GM18868 (cell line): ENCODE data around the gene EDN1.

Experiments
- ATAC-seq: cut with Tn5 transposase; IDR thresholded peaks from one replicate; pipeline ENCODE4 v1.9.1; 2021; ENCODE audit warnings: mild to moderate bottlenecking, moderate library complexity; ENCODE audit not compliant: unreplicated experiment

The EDN1 gene

DNA sequence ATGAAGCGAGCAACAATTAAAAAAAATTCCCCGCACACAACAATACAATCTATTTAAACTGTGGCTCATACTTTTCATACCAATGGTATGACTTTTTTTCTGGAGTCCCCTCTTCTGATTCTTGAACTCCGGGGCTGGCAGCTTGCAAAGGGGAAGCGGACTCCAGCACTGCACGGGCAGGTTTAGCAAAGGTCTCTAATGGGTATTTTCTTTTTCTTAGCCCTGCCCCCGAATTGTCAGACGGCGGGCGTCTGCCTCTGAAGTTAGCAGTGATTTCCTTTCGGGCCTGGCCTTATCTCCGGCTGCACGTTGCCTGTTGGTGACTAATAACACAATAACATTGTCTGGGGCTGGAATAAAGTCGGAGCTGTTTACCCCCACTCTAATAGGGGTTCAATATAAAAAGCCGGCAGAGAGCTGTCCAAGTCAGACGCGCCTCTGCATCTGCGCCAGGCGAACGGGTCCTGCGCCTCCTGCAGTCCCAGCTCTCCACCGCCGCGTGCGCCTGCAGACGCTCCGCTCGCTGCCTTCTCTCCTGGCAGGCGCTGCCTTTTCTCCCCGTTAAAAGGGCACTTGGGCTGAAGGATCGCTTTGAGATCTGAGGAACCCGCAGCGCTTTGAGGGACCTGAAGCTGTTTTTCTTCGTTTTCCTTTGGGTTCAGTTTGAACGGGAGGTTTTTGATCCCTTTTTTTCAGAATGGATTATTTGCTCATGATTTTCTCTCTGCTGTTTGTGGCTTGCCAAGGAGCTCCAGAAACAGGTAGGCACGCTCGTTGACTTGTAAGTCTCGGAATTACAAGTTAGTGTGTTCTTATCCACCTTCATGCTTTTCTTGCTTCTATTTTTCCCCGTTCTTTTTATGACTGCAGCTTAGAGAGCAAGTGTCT, at the start of gene EDN1:
EDN1 (plus strand) TSS at position 429 of the 888 bp plus-strand sequence; CDS start at position 698, 269 bp downstream.
- ATAC-seq, result peak; percentile 79

GRCh38 chr6:12241493-12242175, 48.5 kb upstream of the EDN1 start:
- no peak for ATAC-seq

DNA sequence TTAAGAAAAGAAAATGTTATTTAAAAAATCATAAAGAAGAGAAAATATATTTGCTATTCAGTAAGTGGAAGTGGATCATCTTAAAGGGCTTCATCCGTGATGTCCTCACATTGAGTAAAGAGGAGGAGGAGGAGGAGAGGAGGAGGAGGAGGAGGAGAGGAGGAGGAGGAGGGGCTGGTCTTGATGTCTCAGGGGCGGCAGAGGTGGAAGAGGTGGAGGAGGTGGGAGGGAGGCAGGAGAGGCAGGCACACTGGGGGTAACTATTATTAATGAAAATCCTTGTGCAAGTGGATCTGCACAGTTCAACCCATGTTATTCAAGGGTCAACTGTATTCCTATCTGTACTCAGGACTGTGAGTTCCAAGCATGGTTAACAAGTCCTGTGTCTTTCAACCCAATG, 47.0 kb upstream of the EDN1 start:
- no peak for ATAC-seq

GRCh38 chr6:12245360-12245759, 44.8 kb upstream of the EDN1 start:
- ATAC-seq, result no peak

- no peak for ATAC-seq
These were observed 44.1 kb upstream of the EDN1 start for GRCh38 chr6:12245763-12246718.

DNA sequence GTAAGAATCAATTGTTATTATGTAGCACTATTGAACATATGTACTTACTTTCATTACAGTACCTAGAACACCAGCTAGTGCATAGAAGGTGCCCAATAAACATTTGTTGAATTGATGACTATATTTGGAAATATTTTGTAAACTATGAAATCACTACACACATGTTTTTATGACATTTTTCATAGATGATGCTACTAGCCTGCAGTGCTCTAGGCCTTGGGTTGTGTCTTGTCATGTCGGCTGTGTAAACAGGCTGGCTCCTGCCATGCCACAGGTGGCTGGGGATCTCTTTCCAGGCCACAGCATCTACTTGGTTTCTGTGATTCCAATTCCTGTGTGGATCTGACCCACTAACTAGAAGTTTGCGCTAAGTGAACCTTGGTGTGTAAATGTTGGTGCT, 43.3 kb upstream of the EDN1 start:
- no peak for ATAC-seq

GRCh38 chr6:12249541-12250382, 40.4 kb upstream of the EDN1 start:
- no peak for ATAC-seq

DNA sequence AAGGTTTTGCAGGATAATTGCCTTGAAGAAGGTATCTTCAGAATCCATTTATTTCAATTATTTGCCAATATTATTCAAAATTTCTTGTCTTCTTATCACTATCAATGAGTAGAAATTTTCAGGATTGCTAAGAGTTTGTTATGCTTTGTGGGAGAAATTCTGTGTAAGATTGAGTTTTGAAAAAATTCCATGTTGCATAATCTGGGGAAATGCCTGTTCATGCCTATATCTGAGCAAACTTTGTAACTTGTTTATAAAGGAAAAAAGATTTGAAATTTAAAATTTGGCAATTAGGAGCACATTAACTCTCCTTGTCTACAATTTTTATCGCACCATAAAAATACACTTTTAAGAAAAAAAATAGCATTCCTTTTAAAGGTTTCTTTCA, 39.8 kb upstream of the EDN1 start:
- ATAC-seq, result no peak

GRCh38 chr6:12254210-12254609, 36.0 kb upstream of the EDN1 start:
- no peak for ATAC-seq

DNA sequence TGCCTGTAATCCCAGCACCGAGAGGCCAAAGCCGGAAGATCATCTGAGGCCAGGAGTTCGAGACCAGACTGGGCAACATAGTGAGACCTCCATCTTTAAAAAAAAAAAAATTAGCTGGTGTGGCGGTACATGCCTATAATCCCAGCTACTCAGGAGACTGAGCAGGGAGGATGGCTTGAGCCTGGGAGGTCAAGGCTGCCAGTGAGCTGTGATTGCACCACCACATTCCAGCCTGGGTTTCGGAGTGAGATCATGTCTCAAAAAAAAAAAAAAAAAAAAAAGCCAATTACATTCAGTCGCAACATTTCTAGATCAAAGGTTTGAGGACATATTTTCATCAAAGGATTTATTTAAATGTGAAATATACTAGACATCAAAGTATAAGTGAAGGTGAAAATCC, 32.0 kb upstream of the EDN1 start:
- no peak for ATAC-seq

DNA sequence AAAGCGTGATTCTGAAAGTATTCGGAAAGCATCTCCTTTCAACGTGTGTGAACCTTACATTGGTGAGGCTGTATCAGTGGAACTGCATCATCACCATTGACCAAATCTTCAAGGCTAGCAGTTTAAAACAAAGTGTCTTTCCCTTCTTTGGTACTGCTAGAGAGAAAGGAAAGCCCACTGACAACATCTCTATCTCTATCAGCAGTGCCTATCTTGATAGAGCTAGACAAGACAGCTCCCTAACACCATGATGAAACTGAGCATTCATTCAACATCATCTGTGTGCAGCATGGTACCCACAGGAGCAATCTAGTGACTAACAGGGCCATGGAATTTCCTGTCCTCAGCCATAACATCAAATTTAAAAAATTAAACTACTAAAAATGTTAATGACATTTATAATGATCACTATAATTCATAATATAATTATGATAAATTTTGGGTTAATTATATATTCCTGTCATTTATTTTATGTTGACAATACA, 31.5 kb upstream of the EDN1 start:
- no peak for ATAC-seq

GRCh38 chr6:12260458-12261093, 29.6 kb upstream of the EDN1 start:
- ATAC-seq, result no peak

- no peak for ATAC-seq
These were observed 28.7 kb upstream of the EDN1 start for GRCh38 chr6:12261502-12261901.

DNA sequence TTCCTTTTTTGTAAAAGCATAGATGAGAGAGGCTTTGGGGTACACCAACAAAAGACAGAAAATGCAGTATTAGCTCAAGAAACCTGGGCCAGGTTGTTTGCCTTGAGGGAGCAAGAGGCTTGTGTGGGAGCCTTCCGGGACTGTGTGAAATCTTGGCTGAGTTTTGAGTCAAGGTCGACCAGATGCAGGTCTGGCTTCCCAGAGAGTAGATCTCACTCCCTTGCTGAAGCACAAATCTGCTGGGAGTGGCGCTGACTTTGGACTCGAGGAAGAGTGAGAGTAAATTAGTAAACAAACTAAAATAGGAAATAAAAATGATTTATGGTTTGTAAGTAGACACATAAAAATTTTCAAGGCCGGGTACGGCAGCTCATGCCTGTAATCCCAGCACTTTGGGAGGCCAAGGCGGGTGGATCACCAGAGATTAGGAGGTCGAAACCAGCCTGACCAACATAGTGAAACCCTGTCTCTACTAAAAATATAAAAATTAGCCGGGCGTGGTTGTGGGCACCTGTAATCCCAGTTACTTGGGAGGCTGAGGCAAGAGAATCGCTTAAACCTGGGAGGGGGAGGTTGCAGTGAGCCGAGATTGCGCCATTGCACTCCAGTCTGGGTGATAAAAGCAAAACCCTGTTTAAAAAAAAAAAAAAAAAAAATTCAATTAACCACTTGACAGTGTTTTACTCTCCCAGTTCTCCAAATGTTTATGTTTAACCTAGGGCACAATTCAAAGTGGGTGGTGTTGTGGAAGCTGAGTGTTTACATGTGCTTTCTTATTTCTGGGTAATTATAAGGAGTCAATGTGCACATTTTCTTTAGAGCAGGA, 27.7 kb upstream of the EDN1 start:
- no peak for ATAC-seq

DNA sequence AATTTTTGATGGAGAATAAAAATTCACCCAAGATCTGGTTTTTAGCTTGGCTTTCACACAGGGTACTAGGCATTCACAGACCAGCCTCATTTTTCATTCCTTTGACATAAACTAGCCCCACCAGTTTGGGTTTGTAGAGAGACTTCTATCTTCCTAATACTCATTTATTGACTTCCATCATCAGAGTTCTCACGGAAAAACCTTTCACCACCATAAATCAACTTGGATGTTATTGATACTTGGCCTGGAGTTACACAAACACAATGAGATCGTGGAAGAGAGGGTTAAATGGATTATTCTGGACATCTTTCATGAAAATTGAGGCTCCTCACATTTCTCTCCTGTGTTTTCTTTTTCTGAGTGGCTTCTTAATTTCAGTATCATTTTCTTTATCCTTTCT, 26.8 kb upstream of the EDN1 start:
- ATAC-seq, result no peak

- ATAC-seq, result no peak
These were observed 25.5 kb upstream of the EDN1 start for GRCh38 chr6:12264671-12265070.

GRCh38 chr6:12265296-12265695, 24.9 kb upstream of the EDN1 start:
- no peak for ATAC-seq

- ATAC-seq, result no peak
These were observed 24.4 kb upstream of the EDN1 start for GRCh38 chr6:12265791-12266190.

DNA sequence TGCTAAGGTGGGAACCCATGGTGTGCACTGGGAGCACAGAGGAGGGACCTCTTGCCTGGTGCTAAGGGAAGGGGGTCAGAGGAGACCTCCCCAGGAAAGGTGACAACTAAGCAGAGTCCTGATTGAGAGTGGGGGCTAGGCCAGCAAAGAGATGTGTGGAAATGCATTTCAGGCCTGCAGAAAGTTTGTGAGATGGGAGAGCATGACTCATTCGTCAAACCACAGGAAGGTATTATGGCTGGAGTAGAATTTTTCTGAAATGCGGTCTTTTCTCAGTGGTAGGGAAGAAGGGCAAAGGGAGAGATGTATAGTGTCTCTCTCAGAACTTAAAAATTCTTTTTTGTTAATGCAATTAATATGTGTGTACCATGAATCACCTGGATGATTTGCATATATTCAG, 23.6 kb upstream of the EDN1 start:
- no peak for ATAC-seq
